HepG2 (cell line): ENCODE results near the gene NFE2L1. TPM values are rescaled to one million over a fixed set of nuclear protein-coding genes. Genes with fewer than 3 reads are reported as not detected.

Experiments used
- DBP ChIP-seq: sonication (generic); formaldehyde crosslinking; IDR thresholded peaks from 2 replicates; pipeline ENCODE4 v1.4.0; 2020; ENCODE audit warnings: missing genetic modification reagents; ENCODE audit errors: not compliant biosample characterization
- DPF2 ChIP-seq: sonication (generic); formaldehyde crosslinking; IDR thresholded peaks from 2 replicates; pipeline ENCODE4 v1.4.0; 2020; ENCODE audit warnings: mild to moderate bottlenecking, low read depth, missing genetic modification reagents, borderline replicate concordance
- DZIP1 ChIP-seq: sonication (generic); formaldehyde crosslinking; IDR thresholded peaks from 2 replicates; pipeline ENCODE4 v1.5.0; 2020; ENCODE audit warnings: mild to moderate bottlenecking, missing genetic modification reagents
- ETV6 ChIP-seq: sonication (generic); formaldehyde crosslinking; conservative IDR thresholded peaks from 2 replicates; pipeline ENCODE4 v1.4.0; 2020; ENCODE audit warnings: missing genetic modification reagents
- HDAC6 ChIP-seq: fragments of 200-600 bp; sonication (generic); IDR thresholded peaks from 2 replicates; pipeline ENCODE4 v1.7.0; 2017; ENCODE audit warnings: mild to moderate bottlenecking, antibody characterized with exemption, low read length, low read depth
- HOXA3 ChIP-seq: sonication (generic); formaldehyde crosslinking; IDR thresholded peaks from 2 replicates; pipeline ENCODE4 v1.5.0; 2020; ENCODE audit warnings: missing genetic modification reagents
- KDM3A ChIP-seq: IDR thresholded peaks from 2 replicates; pipeline ENCODE4 v1.6.1; 2018; ENCODE audit warnings: low read depth, missing compliant biosample characterization
- KDM4B ChIP-seq: sonication (generic); formaldehyde crosslinking; IDR thresholded peaks from 2 replicates; pipeline ENCODE4 v1.4.0; 2020; ENCODE audit warnings: missing genetic modification reagents
- MBD4 ChIP-seq: IDR thresholded peaks from 2 replicates; pipeline ENCODE4 v1.6.1; 2012; ENCODE audit warnings: low read length, inconsistent platforms, borderline replicate concordance
- MYNN ChIP-seq: sonication (generic); formaldehyde crosslinking; IDR thresholded peaks from 2 replicates; pipeline ENCODE4 v1.4.0; 2020; ENCODE audit warnings: mild to moderate bottlenecking, low read depth, missing genetic modification reagents
- NFATC3 ChIP-seq: sonication (generic); formaldehyde crosslinking; IDR thresholded peaks from 2 replicates; pipeline ENCODE4 v1.5.1; 2020; ENCODE audit warnings: mild to moderate bottlenecking, missing genetic modification reagents
- NFYC ChIP-seq: IDR thresholded peaks from 2 replicates; pipeline ENCODE4 v1.6.1; 2016; ENCODE audit warnings: missing genetic modification reagents, missing compliant biosample characterization
- POGK ChIP-seq: sonication (generic); formaldehyde crosslinking; conservative IDR thresholded peaks from 2 replicates; pipeline ENCODE4 v1.8.0; 2022; ENCODE audit warnings: mild to moderate bottlenecking, moderate library complexity, missing genetic modification reagents
- REL ChIP-seq: sonication (generic); formaldehyde crosslinking; conservative IDR thresholded peaks from 2 replicates; pipeline ENCODE4 v1.8.0; 2022; ENCODE audit warnings: mild to moderate bottlenecking, missing genetic modification reagents, moderate library complexity
- SMARCE1 ChIP-seq: fragments of 450-650 bp; IDR thresholded peaks from 2 replicates; pipeline ENCODE4 v1.6.1; 2017; ENCODE audit warnings: borderline replicate concordance
- TBP ChIP-seq: sonication (generic); formaldehyde crosslinking; IDR thresholded peaks from 2 replicates; pipeline ENCODE4 v1.5.0; 2020; ENCODE audit warnings: missing genetic modification reagents
- TCF12 ChIP-seq, 2 experiments: fragments of 450-650 bp in 1 of 2; sonication (generic) in 1 of 2; formaldehyde crosslinking in 1 of 2; IDR thresholded peaks; 2 replicates each; pipeline versions ENCODE4 v1.6.1 to v1.8.0; 2017 to 2022; ENCODE audit warnings: antibody characterized with exemption in 1 of 2, mild to moderate bottlenecking in 1 of 2, missing genetic modification reagents in 1 of 2, moderate library complexity in 1 of 2
- ZFP1 ChIP-seq: IDR thresholded peaks from 2 replicates; pipeline ENCODE4 v1.6.1; 2016
- ZFP82 ChIP-seq: sonication (generic); formaldehyde crosslinking; IDR thresholded peaks from 2 replicates; pipeline ENCODE4 v1.5.1; 2020; ENCODE audit warnings: mild to moderate bottlenecking, missing genetic modification reagents, borderline replicate concordance
- ZNF343 ChIP-seq: sonication (generic); formaldehyde crosslinking; IDR thresholded peaks from 2 replicates; pipeline ENCODE4 v1.4.0; 2020; ENCODE audit warnings: mild to moderate bottlenecking, missing genetic modification reagents
- ZNF562 ChIP-seq: sonication (generic); formaldehyde crosslinking; IDR thresholded peaks from 2 replicates; pipeline ENCODE4 v1.8.0; 2022; ENCODE audit warnings: missing genetic modification reagents, borderline replicate concordance
- polyA plus RNA-seq, 8 experiments: library from polyadenylated mRNA; depleted of rRNA in 3 of 8; stranded (reverse) in 7 of 8; unstranded in 1 of 8; fragments of >200 nt; fragmentation: Illumina TruSeq in 4 of 8; extraction: Trizol in 4 of 8; gene quantifications; 2 replicates each; pipeline versions ENCODE4 v1.2.1 to v1.2.3, GENCODE V29; 2011 to 2016; ENCODE audit warnings: low read depth in 4 of 8, missing spikeins in 1 of 8, mixed read lengths in 1 of 8; ENCODE audit not compliant: insufficient read depth in 1 of 8
- total RNA-seq, 5 experiments: library from RNA; depleted of rRNA; stranded (reverse); fragments of >200 nt; fragmentation: Illumina TruSeq; extraction: Trizol; gene quantifications; 2 replicates each; pipeline ENCODE4 v1.2.3, GENCODE V29; 2016; ENCODE audit warnings: low read depth in 1 of 5
- TF ChIP-seq, protein P1 (sequence below): sonication (generic); formaldehyde crosslinking; IDR thresholded peaks from 2 replicates; pipeline ENCODE4 v1.4.0; 2020; ENCODE audit warnings: missing genetic modification reagents
- TF ChIP-seq, protein P2 (sequence below): IDR thresholded peaks from 2 replicates; pipeline ENCODE4 v1.6.1; 2016; ENCODE audit warnings: missing compliant biosample characterization, missing genetic modification reagents, borderline replicate concordance

Gene NFE2L1
- total and polyA plus RNA-seq, 2 of the 13 experiments (the other 11 are each of a cell fraction or from before 2014, with no cell fraction given): 67.0 to 234 TPM

DNA sequence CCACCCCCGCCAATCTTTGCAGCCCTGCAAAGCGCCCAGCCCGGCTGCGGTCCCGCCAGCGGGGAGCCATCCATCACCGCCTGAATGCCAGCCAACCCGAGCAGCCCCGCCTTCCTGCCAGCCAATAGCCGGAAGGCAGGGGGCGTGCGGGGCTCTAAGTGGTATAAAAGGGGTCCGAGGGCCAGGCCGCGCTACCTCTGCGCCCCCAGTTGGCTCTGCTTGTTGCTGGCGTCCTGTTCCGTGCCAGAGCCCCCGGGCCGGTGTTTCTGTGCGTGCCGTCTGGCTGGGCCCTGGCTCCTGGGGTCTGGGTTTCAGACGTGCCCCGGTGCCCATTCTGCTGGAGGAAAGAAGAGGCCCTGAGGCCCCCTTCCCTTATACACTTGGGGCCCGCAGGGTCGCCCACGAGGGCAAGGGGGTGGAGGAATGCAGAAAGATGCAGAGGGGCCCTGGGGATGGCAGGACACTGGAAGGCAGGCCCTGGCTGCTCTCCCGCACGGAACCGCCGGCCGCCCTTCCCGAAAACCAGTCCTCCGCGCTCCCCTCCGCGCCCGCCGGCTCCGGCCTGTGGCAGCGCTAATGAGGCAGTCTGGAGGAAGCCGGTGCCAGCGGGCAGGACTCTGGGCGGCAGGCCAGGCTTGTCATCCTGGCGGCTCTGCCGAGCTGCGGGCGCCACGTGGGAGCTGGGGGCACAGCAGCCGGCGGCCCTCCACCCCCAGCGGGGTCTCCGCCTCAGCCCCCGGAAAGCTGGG, 24.6 kb upstream of the NFE2L1 start (continued):
- TF ChIP-seq MYNN (CRISPR knock-in tag) (no peak), DPF2 (no peak), NFYC (CRISPR knock-in tag) (peak; percentile 74), DZIP1 (CRISPR knock-in tag) (0 out of 2 replicates have a peak, but pooled peaks have one; percentile 66), KDM3A (CRISPR knock-in tag) (no peak), ZNF562 (no peak), ETV6 (CRISPR knock-in tag) (no peak), SMARCE1 (no peak), ZNF343 (no peak), TBP (no peak), ZFP82 (CRISPR knock-in tag) (no peak), HOXA3 (CRISPR knock-in tag) (no peak), DBP (no peak), POGK (CRISPR knock-in tag) (no peak), REL (CRISPR knock-in tag) (no peak), KDM4B (CRISPR knock-in tag) (no peak), ZFP1 (no peak), NFATC3 (CRISPR knock-in tag) (no peak), TCF12 (IDR thresholded peaks at IDR 0.05) (no peak), TCF12 (CRISPR knock-in tag; IDR thresholded peaks at IDR 0.05) (no peak), HDAC6 (no peak), MBD4 (no peak)
- TF ChIP-seq, protein P1, sequence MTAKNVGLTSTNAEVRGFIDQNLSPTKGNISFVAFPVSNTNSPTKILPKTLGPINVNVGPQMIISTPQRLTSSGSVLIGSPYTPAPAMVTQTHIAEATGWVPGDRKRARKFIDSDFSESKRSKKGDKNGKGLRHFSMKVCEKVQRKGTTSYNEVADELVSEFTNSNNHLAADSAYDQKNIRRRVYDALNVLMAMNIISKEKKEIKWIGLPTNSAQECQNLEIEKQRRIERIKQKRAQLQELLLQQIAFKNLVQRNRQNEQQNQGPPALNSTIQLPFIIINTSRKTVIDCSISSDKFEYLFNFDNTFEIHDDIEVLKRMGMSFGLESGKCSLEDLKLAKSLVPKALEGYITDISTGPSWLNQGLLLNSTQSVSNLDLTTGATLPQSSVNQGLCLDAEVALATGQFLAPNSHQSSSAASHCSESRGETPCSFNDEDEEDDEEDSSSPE (CRISPR knock-in tag): no peak
- TF ChIP-seq, protein P2, sequence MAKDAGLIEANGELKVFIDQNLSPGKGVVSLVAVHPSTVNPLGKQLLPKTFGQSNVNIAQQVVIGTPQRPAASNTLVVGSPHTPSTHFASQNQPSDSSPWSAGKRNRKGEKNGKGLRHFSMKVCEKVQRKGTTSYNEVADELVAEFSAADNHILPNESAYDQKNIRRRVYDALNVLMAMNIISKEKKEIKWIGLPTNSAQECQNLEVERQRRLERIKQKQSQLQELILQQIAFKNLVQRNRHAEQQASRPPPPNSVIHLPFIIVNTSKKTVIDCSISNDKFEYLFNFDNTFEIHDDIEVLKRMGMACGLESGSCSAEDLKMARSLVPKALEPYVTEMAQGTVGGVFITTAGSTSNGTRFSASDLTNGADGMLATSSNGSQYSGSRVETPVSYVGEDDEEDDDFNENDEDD (CRISPR knock-in tag): no peak
